ENCODE measurements around the gene BCCIP. TPM values are rescaled to one million over a fixed set of nuclear protein-coding genes. Genes with fewer than 3 reads are reported as not detected.

Gene BCCIP
- total and polyA plus RNA-seq, 4 donors: 21.9 to 44.1 (median 31.2) TPM

GRCh38 chr10:125823663-125824251 is 411 bp downstream of the BCCIP start:
- no peaks in the 10 kb centered on the region for H3K27me3 ChIP-seq (ENCODE audit: control insufficient read depth in 4 of 4, insufficient read depth in 4 of 4, low read length in 3 of 4)
- peak overlapping the region; percentile 61 to 65 for H3K9ac ChIP-seq (ENCODE audit: low read depth in 1 of 2, low read length in 2 of 2)
- H3K36me3 ChIP-seq (ENCODE audit: control insufficient read depth in 4 of 4, insufficient read depth in 3 of 4, low read depth in 1 of 4, low read length in 3 of 4): peaks cover 4 to 15% (median 14%) of the 10 kb centered on the region in 4 donors
- no peak for DNase-seq (ENCODE audit: low spot score)
- under 1% methylated on average over 20 of the region's 20 CpGs for WGBS
- H3K9me3 ChIP-seq (ENCODE audit: control insufficient read depth in 4 of 4, low read length in 3 of 4): no peaks in the 10 kb centered on the region
- TF ChIP-seq FOXA2 (IDR thresholded peaks at IDR 0.05) (no peak), YY1 (IDR thresholded peaks at IDR 0.05) (peak; percentile 55), SP1 (IDR thresholded peaks at IDR 0.05) (no peak)
- H3K27ac ChIP-seq (ENCODE audit: low read depth in 1 of 2, low read length in 2 of 2): peak overlapping the region; percentile 82 to 91
- H3K4me3 ChIP-seq (ENCODE audit: low read depth in 1 of 3, low read length in 3 of 3): peak overlapping the region; percentile 78 to 100 (median 97)
- H3K4me1 ChIP-seq (ENCODE audit: control insufficient read depth in 4 of 4, insufficient read depth in 4 of 4, low read length in 3 of 4): peaks cover 3 to 42% (median 40%) of the 10 kb centered on the region in 4 donors

GRCh38 chr10:125824736-125825135 is 1.4 kb downstream of the BCCIP start:
- H3K27ac ChIP-seq (ENCODE audit: low read depth in 1 of 2, low read length in 2 of 2): no peak overlapping the region
- peak overlapping the region in 1 of 2 donors; percentile 61 for H3K9ac ChIP-seq (ENCODE audit: low read depth in 1 of 2, low read length in 2 of 2)
- H3K4me3 ChIP-seq (ENCODE audit: low read depth in 1 of 3, low read length in 3 of 3): peak overlapping the region in 2 of 3 donors; percentile 78 to 97
- H3K27me3 ChIP-seq (ENCODE audit: control insufficient read depth in 4 of 4, insufficient read depth in 4 of 4, low read length in 3 of 4): no peaks in the 10 kb centered on the region
- WGBS: 89% methylated on average over 1 of the region's 1 CpG
- TF ChIP-seq RXRA (IDR thresholded peaks at IDR 0.05) (no peak), RAD21 (IDR thresholded peaks at IDR 0.05) (no peak), YY1 (IDR thresholded peaks at IDR 0.05) (no peak), HNF4A (conservative IDR thresholded peaks at IDR 0.05) (no peak), NR2F2 (IDR thresholded peaks at IDR 0.05) (no peak), FOXA2 (IDR thresholded peaks at IDR 0.05) (no peak), JUND (IDR thresholded peaks at IDR 0.05) (no peak), REST (IDR thresholded peaks at IDR 0.05) (no peak), EGR1 (IDR thresholded peaks at IDR 0.05; ENCODE audit: low read depth in 2 of 2) (no peak), ZBTB33 (IDR thresholded peaks at IDR 0.05) (no peak), GABPA (IDR thresholded peaks at IDR 0.05 in 1 of 2, conservative IDR thresholded peaks at IDR 0.05 in 1 of 2) (no peak), CTCF (IDR thresholded peaks at IDR 0.05; ENCODE audit: low read depth, low read length, missing input control) (no peak), ATF3 (IDR thresholded peaks at IDR 0.05) (no peak), HNF4G (IDR thresholded peaks at IDR 0.05) (no peak), MAX (IDR thresholded peaks at IDR 0.05) (no peak), SP1 (IDR thresholded peaks at IDR 0.05) (no peak), FOXA1 (IDR thresholded peaks at IDR 0.05) (no peak), TAF1 (conservative IDR thresholded peaks at IDR 0.05) (no peak)
- peaks cover 6 to 24% (median 22%) of the 10 kb centered on the region in 4 donors for H3K36me3 ChIP-seq (ENCODE audit: control insufficient read depth in 4 of 4, insufficient read depth in 3 of 4, low read depth in 1 of 4, low read length in 3 of 4)
- DNase-seq (ENCODE audit: low spot score): no peak
- no peaks in the 10 kb centered on the region for H3K9me3 ChIP-seq (ENCODE audit: control insufficient read depth in 4 of 4, low read length in 3 of 4)
- H3K4me1 ChIP-seq (ENCODE audit: control insufficient read depth in 4 of 4, insufficient read depth in 4 of 4, low read length in 3 of 4): peaks cover 3 to 42% (median 40%) of the 10 kb centered on the region in 4 donors

All from liver (tissue), 9 donors.